Nephron (organoid): ENCODE measurements around the gene ACCS.
A peak's percentile ranks its signal among the peaks of the same experiment; 100 is the strongest.

Experiments
- H3K27ac Mint-ChIP-seq, 3 experiments: 2 replicates each; pipeline ENCODE4 v1.8.0; 2020; ENCODE audit warnings: mixed read lengths in 3 of 3, mild to moderate bottlenecking in 2 of 3, moderate library complexity in 1 of 3
- H3K27me3 Mint-ChIP-seq: 2 replicates; pipeline ENCODE4 v1.8.0; 2021; ENCODE audit warnings: low read depth, mild to moderate bottlenecking, moderate library complexity, mixed read lengths
- H3K36me3 Mint-ChIP-seq: 2 replicates; pipeline ENCODE4 v1.8.0; 2020; ENCODE audit warnings: low read depth, mixed read lengths
- H3K4me1 Mint-ChIP-seq: 2 replicates; pipeline ENCODE4 v1.8.0; 2020; ENCODE audit warnings: mixed read lengths
- H3K4me3 Mint-ChIP-seq, 3 experiments: 2 replicates each; pipeline ENCODE4 v1.8.0; 2020; ENCODE audit warnings: mild to moderate bottlenecking in 3 of 3, mixed read lengths in 3 of 3, moderate library complexity in 2 of 3
- H3K9me3 Mint-ChIP-seq: 2 replicates; pipeline ENCODE4 v1.8.0; 2020; ENCODE audit warnings: mixed read lengths
- CTCF ChIP-seq, 3 experiments: fragments of 200-600 bp; sonication (generic); IDR thresholded peaks; one replicate each; pipeline ENCODE4 v1.5.0; 2021; ENCODE audit warnings: antibody characterized with exemption in 3 of 3; ENCODE audit not compliant: unreplicated experiment in 3 of 3

ACCS gene

GRCh38 chr11:44095506-44096359 is 29.7 kb downstream of the ACCS start, which contains the start of gene EXT2:
Gene EXT2 (plus strand): TSS chr11:44095678. CDS start chr11:44107713, 12,035 bp downstream.
- Mint-ChIP-seq H3K4me1 (peaks cover 23% of the 10 kb centered on the region), H3K27ac (peak within 1 kb of the TSS in 2 of 3 experiments; percentile 12 to 14), H3K9me3 (peaks cover under 1% of the 10 kb centered on the region), H3K4me3 (peak within 1 kb of the TSS; percentile 86 to 92 (median 90)), H3K27me3 (peaks cover 5% of the 10 kb centered on the region), H3K36me3 (peaks cover 13% of the 10 kb centered on the region)
- peak; percentile 93 to 95 (median 95) for TF ChIP-seq CTCF (IDR thresholded peaks at IDR 0.05; ENCODE audit: unreplicated experiment in 3 of 3)

- Mint-ChIP-seq H3K4me3 (peak overlapping the region; percentile 86 to 92 (median 90)), H3K27ac (no peak overlapping the region), H3K9me3 (no peaks in the 10 kb centered on the region), H3K27me3 (peaks cover 11% of the 10 kb centered on the region), H3K36me3 (peaks cover 13% of the 10 kb centered on the region), H3K4me1 (peaks cover 23% of the 10 kb centered on the region)
- no peak for TF ChIP-seq CTCF (IDR thresholded peaks at IDR 0.05; ENCODE audit: unreplicated experiment in 3 of 3)
Measured at GRCh38 chr11:44096360-44097185, 30.5 kb downstream of the ACCS start.

- TF ChIP-seq CTCF (IDR thresholded peaks at IDR 0.05; ENCODE audit: unreplicated experiment in 3 of 3) = no peak
- Mint-ChIP-seq H3K27me3 (peaks cover 11% of the 10 kb centered on the region), H3K9me3 (no peaks in the 10 kb centered on the region), H3K4me3 (peak overlapping the region in 2 of 3 experiments; percentile 65 to 75), H3K4me1 (peaks cover 28% of the 10 kb centered on the region), H3K27ac (no peak overlapping the region), H3K36me3 (peaks cover 13% of the 10 kb centered on the region)
Measured at GRCh38 chr11:44097821-44098220, 31.8 kb downstream of the ACCS start.

GRCh38 chr11:44101098-44101497 is 35.0 kb downstream of the ACCS start:
- Mint-ChIP-seq H3K36me3 (peaks cover 13% of the 10 kb centered on the region), H3K27me3 (peaks cover 6% of the 10 kb centered on the region), H3K9me3 (no peaks in the 10 kb centered on the region), H3K4me1 (peaks cover 17% of the 10 kb centered on the region), H3K27ac (no peak overlapping the region), H3K4me3 (no peak overlapping the region)
- TF ChIP-seq CTCF (IDR thresholded peaks at IDR 0.05; ENCODE audit: unreplicated experiment in 3 of 3) = no peak

GRCh38 chr11:44104481-44105294 is 38.6 kb downstream of the ACCS start:
- no peak overlapping the region for H3K27ac Mint-ChIP-seq

More at GRCh38 chr11:44104481-44105294, 38.6 kb downstream of the ACCS start:
- TF ChIP-seq CTCF (IDR thresholded peaks at IDR 0.05; ENCODE audit: unreplicated experiment in 3 of 3) = no peak
- H3K4me1 Mint-ChIP-seq = peaks cover 5% of the 10 kb centered on the region
- H3K4me3 Mint-ChIP-seq = no peak overlapping the region
- peaks cover 18% of the 10 kb centered on the region for H3K36me3 Mint-ChIP-seq
- no peaks in the 10 kb centered on the region for H3K9me3 Mint-ChIP-seq
- peaks cover 6% of the 10 kb centered on the region for H3K27me3 Mint-ChIP-seq
